Neural cell (in vitro differentiated cells): ENCODE data around the gene RASGRP4. TPM values are rescaled to one million over a fixed set of nuclear protein-coding genes. Genes with fewer than 3 reads are reported as not detected.
"Not testable (repeated sequence)": the region's sequence is repeated elsewhere in the genome, so short reads cannot be mapped to it uniquely, and the experiment has no call there.

Source experiments
- H2AFZ ChIP-seq: fragments of 200-600, 300-800 bp; sonication (generic), shearing (Covaris generic); 2 replicates; pipeline ENCODE4 v1.6.0; 2014; ENCODE audit warnings: low read depth, mild to moderate bottlenecking, antibody characterized with exemption, low read length, moderate library complexity
- H3F3A ChIP-seq: fragments of 200-600 bp; shearing (Covaris generic); 2 replicates; pipeline ENCODE4 v1.6.1; 2016; ENCODE audit warnings: mild to moderate bottlenecking, moderate library complexity, mixed read lengths, antibody characterized with exemption, low read length; ENCODE audit not compliant: insufficient read depth, poor library complexity, severe bottlenecking
- H3K27ac ChIP-seq: fragments of 200-600, 300-800 bp; sonication (generic), shearing (Covaris generic); 2 replicates; pipeline ENCODE4 v1.5.1; 2014; ENCODE audit warnings: mild to moderate bottlenecking, low read length, moderate library complexity
- H3K27me3 ChIP-seq: fragments of 300-800, 200-600 bp; sonication (generic), shearing (Covaris generic); 2 replicates; pipeline ENCODE4 v1.6.0; 2014; ENCODE audit warnings: mild to moderate bottlenecking, low read depth, low read length, moderate library complexity; ENCODE audit not compliant: insufficient read depth
- H3K36me3 ChIP-seq: fragments of 300-800, 200-600 bp; sonication (generic), shearing (Covaris generic); 2 replicates; pipeline ENCODE4 v1.5.1; 2014; ENCODE audit warnings: mild to moderate bottlenecking, antibody characterized with exemption, low read length, moderate library complexity; ENCODE audit not compliant: insufficient read depth
- H3K4me2 ChIP-seq: fragments of 300-800, 200-600 bp; sonication (generic), shearing (Covaris generic); 2 replicates; pipeline ENCODE4 v1.6.0; 2014; ENCODE audit warnings: mild to moderate bottlenecking, low read length
- H3K4me3 ChIP-seq: fragments of 300-800, 200-600 bp; sonication (generic), shearing (Covaris generic); 2 replicates; pipeline ENCODE4 v1.5.1; 2014; ENCODE audit warnings: mild to moderate bottlenecking, low read length, moderate library complexity
- H3K79me2 ChIP-seq: fragments of 200-600 bp; shearing (Covaris generic); replicated peaks from 2 replicates; pipeline ENCODE4 v1.6.0; 2014; ENCODE audit warnings: mild to moderate bottlenecking, low read length, moderate library complexity; ENCODE audit not compliant: insufficient read depth
- H3K9ac ChIP-seq: fragments of 300-800, 200-600 bp; sonication (generic), shearing (Covaris generic); 2 replicates; pipeline ENCODE4 v1.6.1; 2016; ENCODE audit warnings: mild to moderate bottlenecking, low read length, mixed read lengths
- H3K9me2 ChIP-seq: fragments of 200-600 bp; shearing (Covaris generic); 2 replicates; pipeline ENCODE4 v1.6.1; 2016; ENCODE audit warnings: mild to moderate bottlenecking, low read length, mixed read lengths; ENCODE audit not compliant: insufficient read depth
- H3K9me3 ChIP-seq: fragments of 200-600, 300-800 bp; sonication (generic), shearing (Covaris generic); 2 replicates; pipeline ENCODE4 v1.6.1; 2016; ENCODE audit warnings: mild to moderate bottlenecking, mixed run types, low read length, moderate library complexity, mixed read lengths
- H4K20me1 ChIP-seq: fragments of 200-600 bp; shearing (Covaris generic); 2 replicates; pipeline ENCODE4 v1.6.1; 2016; ENCODE audit warnings: mild to moderate bottlenecking, mixed run types; ENCODE audit not compliant: insufficient read depth
- CTCF ChIP-seq: fragments of 450-650 bp; IDR thresholded peaks from 2 replicates; pipeline ENCODE4 v1.5.1; 2014; ENCODE audit warnings: antibody characterized with exemption, mild to moderate bottlenecking, moderate library complexity; ENCODE audit not compliant: poor library complexity, severe bottlenecking
- EP300 ChIP-seq: fragments of 450-650 bp; conservative IDR thresholded peaks from 2 replicates; pipeline ENCODE4 v1.6.1; 2014; ENCODE audit warnings: antibody characterized with exemption, mild to moderate bottlenecking, moderate library complexity; ENCODE audit not compliant: poor library complexity, severe bottlenecking
- EZH2 ChIP-seq: fragments of 200-600, 300-800 bp; shearing (Covaris generic), sonication (generic); IDR thresholded peaks from 2 replicates; pipeline ENCODE4 v1.6.1; 2014; ENCODE audit warnings: antibody characterized with exemption, low read length, borderline replicate concordance, mild to moderate bottlenecking; ENCODE audit not compliant: insufficient read depth, poor library complexity, severe bottlenecking
- MXI1 ChIP-seq: fragments of 450-650 bp; conservative IDR thresholded peaks from 2 replicates; pipeline ENCODE4 v1.6.1; 2014; ENCODE audit warnings: antibody characterized with exemption, mild to moderate bottlenecking; ENCODE audit not compliant: poor library complexity, severe bottlenecking
- POLR2AphosphoS5 ChIP-seq: IDR thresholded peaks from 2 replicates; pipeline ENCODE4 v1.6.1; 2012
- RAD21 ChIP-seq: fragments of 450-650 bp; conservative IDR thresholded peaks from 2 replicates; pipeline ENCODE4 v1.6.1; 2014; ENCODE audit warnings: antibody characterized with exemption, mild to moderate bottlenecking, moderate library complexity
- REST ChIP-seq: IDR thresholded peaks from 2 replicates; pipeline ENCODE4 v1.6.1; 2012; ENCODE audit warnings: borderline replicate concordance
- SMC3 ChIP-seq: fragments of 450-650 bp; conservative IDR thresholded peaks from 2 replicates; pipeline ENCODE4 v1.6.1; 2014; ENCODE audit warnings: antibody characterized with exemption, mild to moderate bottlenecking, moderate library complexity; ENCODE audit not compliant: poor library complexity
- TAF1 ChIP-seq: IDR thresholded peaks from 2 replicates; pipeline ENCODE4 v1.6.1; 2012; ENCODE audit warnings: low read depth
- polyA plus RNA-seq: library from polyadenylated mRNA; depleted of rRNA; stranded (reverse); fragments of >200 nt; gene quantifications from 2 replicates; pipeline ENCODE4 v1.2.3, GENCODE V29; 2014

Gene RASGRP4
- polyA plus RNA-seq, 1 donor from 2014 or later, result not detected

DNA sequence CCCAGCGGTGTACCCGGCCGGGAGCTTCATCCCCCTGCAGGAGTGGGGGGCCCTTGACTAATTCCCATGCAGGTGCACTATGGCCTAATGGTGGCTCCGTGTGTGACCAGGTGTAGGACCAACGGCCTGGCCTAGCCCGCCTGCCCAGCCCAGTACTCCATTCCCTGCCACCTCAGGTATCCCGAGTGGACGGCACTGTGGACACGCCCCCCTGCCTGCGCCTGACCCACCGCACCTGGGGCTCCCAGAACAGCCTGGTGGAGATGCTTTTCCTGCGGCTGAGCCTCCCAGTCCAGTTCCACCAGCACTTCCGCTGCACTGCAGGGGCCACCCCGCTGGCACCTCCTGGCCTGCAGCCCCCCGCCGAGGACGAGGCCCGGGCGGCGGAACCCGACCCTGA is 47.2 kb upstream of the RASGRP4 start:
- no peaks in the 10 kb centered on the region for H3K9me2 ChIP-seq
- no peak overlapping the region for H3K4me2 ChIP-seq
- no peak overlapping the region for H3K4me3 ChIP-seq
- no peaks in the 10 kb centered on the region for H3K9me3 ChIP-seq
- H2AFZ ChIP-seq, result no peak overlapping the region
- no peaks in the 10 kb centered on the region for H3K36me3 ChIP-seq
- no peak for TF ChIP-seq TAF1
- TF ChIP-seq CTCF, result no peak
- no peak for TF ChIP-seq EP300
- TF ChIP-seq EZH2, result no peak
- no peak for TF ChIP-seq POLR2AphosphoS5
- TF ChIP-seq RAD21, result no peak
- no peak for TF ChIP-seq SMC3
- TF ChIP-seq MXI1, result no peak
- no peak for TF ChIP-seq REST
- no peak overlapping the region for H3K27ac ChIP-seq
- no peaks in the 10 kb centered on the region for H3F3A ChIP-seq
- H3K9ac ChIP-seq, result no peak overlapping the region
- H3K79me2 ChIP-seq, result no peaks in the 10 kb centered on the region
- no peaks in the 10 kb centered on the region for H4K20me1 ChIP-seq
- no peaks in the 10 kb centered on the region for H3K27me3 ChIP-seq

DNA sequence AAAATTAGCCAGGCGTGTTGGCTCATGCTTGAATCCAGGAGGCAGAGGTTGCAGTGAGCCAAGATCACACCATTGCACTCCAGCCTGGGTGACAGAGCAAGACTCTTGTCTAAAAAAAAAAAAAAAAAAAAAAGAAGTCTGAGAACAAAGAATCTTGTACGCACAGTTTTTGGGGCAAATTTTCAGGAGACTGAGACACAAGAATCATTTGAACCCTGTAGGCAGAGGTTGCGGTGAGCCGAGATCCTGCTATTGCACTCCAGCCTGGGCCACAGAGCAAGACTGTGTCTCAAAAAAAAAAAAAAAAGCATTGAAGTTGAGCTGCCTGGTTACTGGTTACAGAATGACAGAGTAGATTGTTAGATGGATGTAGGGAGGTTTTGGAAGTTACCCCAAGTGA is 46.7 kb upstream of the RASGRP4 start:
- not testable (repeated sequence) for H3K9ac ChIP-seq, H4K20me1 ChIP-seq, H3K27ac ChIP-seq, H3K27me3 ChIP-seq, H3K79me2 ChIP-seq, H3K4me3 ChIP-seq, H2AFZ ChIP-seq, H3K9me2 ChIP-seq, H3F3A ChIP-seq, H3K36me3 ChIP-seq, H3K9me3 ChIP-seq, H3K4me2 ChIP-seq
